Activated T-cell treated with anti-CD3 and anti-CD28 coated beads, Interleukin-2, amount 50 U/mL, for 4 hours (primary cell): Measurements from ENCODE around the gene PPM1M. TPM values are rescaled to one million over a fixed set of nuclear protein-coding genes. Genes with fewer than 3 reads are reported as not detected.

Experiments used
- ATAC-seq, 2 donors: fragments of 200-7000 bp; cut with Tn5 transposase; one replicate each; pipeline ENCODE4 v1.10.0; 2021
- DNase-seq: peaks from one replicate; pipeline ENCODE4 v3.0.0-alpha.2; 2020
- H3K27me3 Mint-ChIP-seq: one replicate; pipeline ENCODE4 v1.8.0; 2021; ENCODE audit warnings: low read depth, mixed read lengths
- H3K36me3 Mint-ChIP-seq: one replicate; pipeline ENCODE4 v1.8.0; 2022; ENCODE audit warnings: mixed read lengths; ENCODE audit not compliant: insufficient read depth
- H3K4me1 Mint-ChIP-seq: one replicate; pipeline ENCODE4 v1.8.0; 2021; ENCODE audit warnings: low read depth, mixed read lengths
- H3K4me3 Mint-ChIP-seq: one replicate; pipeline ENCODE4 v1.8.0; 2021; ENCODE audit warnings: mild to moderate bottlenecking, moderate library complexity, mixed read lengths
- H3K9me3 Mint-ChIP-seq: one replicate; pipeline ENCODE4 v1.8.0; 2021; ENCODE audit warnings: mixed read lengths
- total RNA-seq, 3 donors: library from RNA; stranded (reverse); gene quantifications; one replicate each; pipeline ENCODE4 v1.2.1, GENCODE V29; 2021

Gene PPM1M
- total RNA-seq, 3 donors from 2014 or later, result 26.6 to 40.0 (median 39.7) TPM

DNA sequence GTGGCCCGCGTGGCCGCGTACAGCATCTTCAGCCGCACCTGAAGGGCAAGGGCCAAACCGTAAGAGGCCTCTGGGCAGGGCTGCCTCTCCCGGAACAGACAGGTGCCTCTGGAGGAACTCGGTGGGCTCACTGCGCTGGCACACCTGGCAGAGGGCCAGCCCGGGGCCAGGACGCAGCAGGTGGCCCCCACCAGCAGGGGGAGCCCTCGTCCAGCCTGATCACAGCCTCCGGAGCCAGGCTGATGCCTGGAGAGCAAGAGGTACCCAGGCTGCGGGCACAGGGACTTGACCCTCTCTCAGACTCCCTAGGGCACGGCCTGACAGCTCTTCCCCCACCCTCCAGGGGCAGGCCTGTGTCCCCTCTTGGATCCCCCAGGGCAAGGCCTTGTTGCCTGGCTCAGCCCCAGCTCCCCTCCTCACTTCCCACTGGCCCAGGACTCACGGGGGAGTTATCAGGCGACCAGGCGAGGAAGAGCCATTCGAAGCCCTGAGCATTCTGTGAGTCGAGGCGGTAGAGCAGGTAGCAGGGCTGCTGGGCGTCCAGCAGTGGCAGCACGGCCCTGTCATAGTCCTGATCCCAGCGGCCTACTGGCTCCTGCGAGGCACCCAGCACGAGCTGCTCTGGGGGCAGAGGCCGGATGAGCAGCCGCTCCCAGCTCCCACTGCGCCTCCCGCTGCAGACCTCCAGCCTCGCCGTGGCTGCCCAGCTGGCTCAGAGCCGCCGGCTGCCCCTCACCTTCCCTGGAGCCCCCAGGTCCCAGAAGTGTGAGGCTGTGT lies 13.9 kb upstream of the PPM1M start:
- Mint-ChIP-seq H3K4me3 (no peak overlapping the region), H3K27me3 (no peaks in the 10 kb centered on the region), H3K9me3 (no peaks in the 10 kb centered on the region), H3K36me3 (peaks cover 14% of the 10 kb centered on the region), H3K4me1 (peaks cover 50% of the 10 kb centered on the region)
- ATAC-seq (peak; percentile 84 to 85), DNase-seq (peak; percentile 92)

DNA sequence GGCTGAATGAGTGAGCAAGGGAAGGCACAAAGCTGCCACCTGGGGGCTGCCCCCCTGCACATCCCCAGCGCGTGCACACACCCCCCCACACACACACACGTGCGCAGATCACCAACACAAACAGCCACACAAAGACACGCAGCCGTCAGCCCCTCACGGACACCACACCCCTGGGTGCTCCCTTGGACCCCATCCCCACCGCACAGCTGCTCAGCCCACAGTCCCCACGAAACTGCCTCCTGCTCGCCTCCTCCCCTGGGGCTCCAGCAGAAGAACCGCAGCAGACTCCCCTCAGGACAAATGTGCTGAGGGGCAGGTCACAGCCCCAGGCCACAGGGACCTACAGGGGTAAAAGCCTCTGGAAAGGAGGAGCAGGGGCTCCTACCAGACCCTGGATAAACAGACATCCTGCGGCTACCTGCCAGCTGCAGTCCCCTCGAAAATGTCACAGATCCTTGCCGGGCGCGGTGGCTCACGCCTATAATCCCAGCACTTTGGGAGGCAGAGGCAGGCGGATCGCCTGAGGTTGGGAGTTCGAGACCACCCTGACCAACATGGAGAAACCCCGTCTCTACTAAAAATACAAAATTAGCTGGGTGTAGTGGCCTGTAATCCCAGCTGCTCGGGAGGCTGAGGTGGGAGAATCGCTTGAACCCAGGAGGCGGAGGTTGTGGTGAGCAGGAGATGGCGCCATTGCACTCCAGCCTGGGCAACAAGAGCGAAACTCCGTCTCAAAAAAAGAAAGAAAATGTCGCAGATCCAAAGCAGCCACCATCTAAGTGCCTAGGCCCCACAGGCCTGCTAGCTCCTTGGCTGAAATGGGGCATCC lies 13.1 kb upstream of the PPM1M start:
- no peak overlapping the region for H3K4me3 Mint-ChIP-seq
- H3K27me3 Mint-ChIP-seq, result no peaks in the 10 kb centered on the region
- H3K4me1 Mint-ChIP-seq, result peaks cover 53% of the 10 kb centered on the region
- H3K36me3 Mint-ChIP-seq, result peaks cover 14% of the 10 kb centered on the region
- DNase-seq (no peak), ATAC-seq (peak in 1 of 2 donors; percentile 33)
- H3K9me3 Mint-ChIP-seq, result no peaks in the 10 kb centered on the region

DNA sequence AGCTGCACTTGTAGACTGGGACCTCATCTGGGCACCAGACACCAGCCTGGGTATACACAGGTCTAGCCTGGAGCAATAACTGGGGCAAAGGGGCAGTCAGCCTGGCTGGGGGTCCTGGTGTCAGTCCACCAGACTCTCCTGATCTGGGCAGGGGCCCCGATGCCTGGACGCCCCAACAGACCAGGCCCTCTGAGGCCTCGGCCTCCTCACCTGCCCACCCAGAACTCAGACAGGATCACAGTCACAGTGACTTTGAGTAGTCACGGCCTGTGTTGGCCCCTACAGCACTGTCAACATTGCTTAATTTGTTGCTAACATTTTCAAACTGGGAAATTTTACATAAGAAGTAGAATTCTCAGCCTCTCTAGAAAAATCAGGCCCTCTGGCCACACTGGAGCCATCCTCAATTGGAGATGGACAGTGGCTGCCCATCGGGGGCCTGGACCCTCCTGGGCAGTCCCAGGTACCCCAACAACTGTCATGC lies 12.4 kb upstream of the PPM1M start:
- no peak for ATAC-seq
- H3K4me3 Mint-ChIP-seq, result no peak overlapping the region

DNA sequence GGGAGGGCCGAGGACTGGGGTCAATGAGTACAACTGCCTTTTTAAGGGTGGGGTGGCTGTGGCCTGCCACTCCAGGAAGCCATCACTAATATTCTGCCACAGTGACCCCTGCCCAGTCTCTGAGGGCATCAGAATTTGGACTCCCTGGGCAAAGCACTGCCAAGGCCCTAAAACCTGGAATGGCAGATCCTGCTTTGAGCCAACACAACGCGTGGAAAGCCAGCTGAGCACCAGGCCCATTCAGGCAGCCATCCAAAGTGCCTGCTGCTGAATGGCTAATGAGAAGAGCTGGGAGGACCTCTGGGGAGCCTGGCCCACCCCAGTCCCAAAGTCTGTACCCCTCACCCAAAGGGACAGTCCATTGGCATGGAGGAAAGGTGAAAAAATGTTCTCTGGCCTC lies 11.6 kb upstream of the PPM1M start:
- Mint-ChIP-seq H3K27me3 (no peaks in the 10 kb centered on the region), H3K9me3 (no peaks in the 10 kb centered on the region), H3K4me3 (no peak overlapping the region), H3K4me1 (peaks cover 64% of the 10 kb centered on the region), H3K36me3 (peaks cover 14% of the 10 kb centered on the region)
- DNase-seq (no peak), ATAC-seq (no peak)

More for the DNA sequence above, 12.4 kb upstream of the PPM1M start:
- H3K27me3 Mint-ChIP-seq, result no peaks in the 10 kb centered on the region
- H3K9me3 Mint-ChIP-seq, result no peaks in the 10 kb centered on the region
- peaks cover 59% of the 10 kb centered on the region for H3K4me1 Mint-ChIP-seq
- H3K36me3 Mint-ChIP-seq, result peaks cover 14% of the 10 kb centered on the region
- DNase-seq, result no peak

DNA sequence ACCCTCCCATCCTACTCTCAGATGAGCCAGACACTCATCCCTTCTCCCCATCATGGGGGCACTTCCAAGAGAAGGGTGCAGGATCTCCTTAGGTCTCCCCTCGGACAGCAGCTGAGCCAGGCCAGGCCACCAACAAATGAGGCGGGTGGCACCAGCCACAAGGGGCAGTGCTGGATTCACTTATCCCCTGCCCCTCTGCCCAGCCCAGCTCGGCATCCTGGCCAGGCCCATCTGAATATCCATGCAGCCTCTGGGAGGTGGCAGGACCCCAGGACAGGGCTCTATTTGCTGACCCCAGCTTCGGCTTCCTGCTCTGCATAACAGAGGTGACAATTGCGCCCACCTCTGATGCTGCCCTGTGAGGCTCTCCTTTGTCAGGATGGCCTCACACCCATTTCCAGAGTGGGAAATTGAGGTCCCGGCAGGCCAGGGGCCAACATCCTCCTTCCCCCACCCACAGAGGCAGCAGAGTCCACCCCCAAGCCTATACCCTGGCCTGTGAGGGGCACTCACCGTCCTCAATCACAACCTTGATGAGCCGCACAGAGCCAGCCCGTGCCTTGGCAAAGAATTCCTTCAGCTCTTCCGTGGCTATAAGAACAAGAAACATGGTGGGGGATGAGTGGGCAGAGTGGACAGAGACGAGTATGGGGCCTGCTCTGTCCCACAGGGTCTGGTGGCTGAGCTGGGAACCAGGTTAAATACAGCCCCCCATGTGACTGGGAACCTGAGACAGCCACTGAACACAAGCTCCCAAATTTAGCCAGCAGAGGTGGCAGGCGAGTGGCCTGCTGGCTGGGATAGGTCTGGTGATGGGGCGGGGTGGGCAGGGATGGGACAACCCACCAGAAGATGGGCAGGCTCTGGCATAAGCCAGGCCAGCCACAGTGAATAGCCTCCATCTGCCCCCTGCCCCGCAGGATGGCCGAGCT lies 10.8 kb upstream of the PPM1M start:
- Mint-ChIP-seq H3K9me3 (no peaks in the 10 kb centered on the region), H3K27me3 (no peaks in the 10 kb centered on the region), H3K4me3 (peak overlapping the region; percentile 11), H3K4me1 (peaks cover 69% of the 10 kb centered on the region), H3K36me3 (peaks cover 10% of the 10 kb centered on the region)
- ATAC-seq (no peak), DNase-seq (no peak)

DNA sequence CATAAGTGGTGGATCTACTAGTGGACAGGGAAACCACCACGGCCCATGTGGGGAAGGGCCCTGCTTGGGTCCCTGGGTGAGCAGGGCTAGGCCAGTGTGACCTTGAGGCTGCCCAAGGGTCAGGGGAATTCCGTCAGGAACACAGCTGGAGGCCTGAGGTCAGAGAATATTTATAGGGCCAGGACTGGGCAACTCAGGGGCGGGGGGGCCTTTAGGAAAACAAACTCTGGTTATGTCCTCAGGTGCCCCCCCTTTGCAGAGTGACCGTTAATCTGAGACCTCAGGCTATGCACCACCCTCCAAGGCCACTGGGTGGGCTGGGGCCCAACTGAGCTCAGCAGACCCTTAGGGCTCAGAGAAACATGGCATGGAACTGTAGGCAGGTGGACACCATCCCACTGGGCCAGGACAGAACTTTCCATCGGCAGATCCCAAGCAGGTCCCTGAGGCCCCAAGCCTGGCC lies 9.1 kb upstream of the PPM1M start:
- H3K4me3 Mint-ChIP-seq, result peak overlapping the region; percentile 16
- H3K27me3 Mint-ChIP-seq, result no peaks in the 10 kb centered on the region
- ATAC-seq (no peak), DNase-seq (no peak)
- peaks cover 82% of the 10 kb centered on the region for H3K4me1 Mint-ChIP-seq
- H3K36me3 Mint-ChIP-seq, result peaks cover 3% of the 10 kb centered on the region
- no peaks in the 10 kb centered on the region for H3K9me3 Mint-ChIP-seq

DNA sequence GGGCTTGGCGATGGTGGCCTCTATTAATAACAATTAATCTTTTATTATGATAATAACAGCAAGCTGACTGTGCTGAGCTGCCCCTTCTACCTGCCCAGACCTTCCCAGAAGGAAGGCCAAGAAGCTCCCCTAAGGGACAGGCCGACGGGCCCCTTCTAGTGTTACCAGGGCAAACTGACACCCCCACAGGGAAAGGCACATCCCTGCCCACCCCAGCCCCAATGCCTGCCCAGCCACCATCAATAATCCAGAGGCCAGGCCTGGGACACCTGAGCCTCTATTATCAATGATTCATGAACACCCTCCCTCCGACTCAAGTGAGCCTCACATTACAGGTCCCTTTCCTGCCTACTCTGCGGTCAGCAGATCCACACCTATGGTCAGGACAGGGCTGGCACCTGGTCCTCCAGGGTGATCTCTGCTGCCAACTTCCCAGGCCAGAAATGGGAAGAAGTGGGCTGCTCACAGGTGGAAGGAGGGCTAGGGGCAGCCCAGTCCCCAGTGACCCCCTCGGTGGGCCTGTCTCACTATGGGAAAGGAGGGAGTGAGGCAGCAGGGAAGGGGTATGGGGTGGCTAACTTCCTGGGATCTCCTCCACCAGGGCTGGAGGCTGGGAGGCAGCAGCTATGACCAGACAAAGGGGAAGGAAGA lies 8.4 kb upstream of the PPM1M start:
- Mint-ChIP-seq H3K4me3 (peak overlapping the region; percentile 96), H3K4me1 (peaks cover 83% of the 10 kb centered on the region), H3K36me3 (no peaks in the 10 kb centered on the region), H3K27me3 (no peaks in the 10 kb centered on the region), H3K9me3 (no peaks in the 10 kb centered on the region)
- ATAC-seq (no peak), DNase-seq (no peak)

DNA sequence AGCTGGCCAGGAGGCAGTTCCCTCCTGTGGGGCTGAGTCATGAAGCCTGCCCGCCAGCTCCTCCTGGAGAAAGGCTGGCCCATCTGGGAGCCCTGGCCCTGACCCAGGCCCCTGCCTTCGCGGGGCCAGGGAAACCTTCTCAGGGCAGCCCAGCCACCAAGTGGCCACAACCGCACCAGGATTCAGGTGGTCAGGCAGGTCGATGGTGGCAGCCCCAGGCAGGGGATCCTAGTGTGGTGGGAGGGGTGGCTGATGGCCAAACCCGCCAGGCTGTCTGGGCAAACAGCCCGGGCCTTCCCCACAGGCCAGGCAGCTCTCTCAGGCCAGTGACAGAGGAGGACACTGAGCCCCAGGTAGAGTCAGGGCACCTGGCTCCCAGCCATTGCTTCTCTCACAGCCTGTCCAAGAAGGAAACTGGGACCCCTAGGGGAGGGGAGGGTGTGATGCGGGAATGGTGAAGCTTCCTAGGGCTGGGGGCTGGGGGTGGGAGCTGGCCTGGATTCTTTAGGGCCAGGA lies 7.8 kb upstream of the PPM1M start:
- no peak for DNase-seq
- Mint-ChIP-seq H3K4me1 (peaks cover 80% of the 10 kb centered on the region), H3K9me3 (no peaks in the 10 kb centered on the region), H3K36me3 (no peaks in the 10 kb centered on the region), H3K4me3 (peak overlapping the region; percentile 96), H3K27me3 (no peaks in the 10 kb centered on the region)
- ATAC-seq, result no peak

DNA sequence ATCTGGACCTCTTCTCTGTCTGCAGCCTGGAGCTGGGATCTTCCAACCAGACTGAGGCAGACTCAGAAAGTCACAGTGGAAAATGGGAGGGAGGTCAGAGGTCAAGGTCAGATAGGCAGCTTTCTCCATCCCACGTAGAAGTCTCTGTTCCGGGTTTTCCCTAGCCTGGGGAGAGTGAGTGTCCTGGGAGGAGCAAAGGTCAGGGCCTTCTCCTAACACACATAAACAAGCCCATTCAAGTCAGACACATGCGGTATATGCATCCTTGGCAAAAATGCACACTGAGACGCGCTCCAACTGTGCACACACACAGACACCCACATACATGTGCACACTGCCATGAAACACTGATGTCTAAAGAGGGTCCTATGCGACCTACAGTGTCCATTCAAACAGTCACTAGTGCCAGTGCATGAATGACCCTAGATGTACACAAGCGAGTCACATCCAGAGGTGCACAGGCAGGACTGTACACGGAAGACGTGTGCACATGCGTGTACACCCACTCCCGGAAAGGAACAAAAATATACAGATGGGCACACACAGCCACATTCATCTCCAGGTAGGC lies 7.3 kb upstream of the PPM1M start:
- peak overlapping the region; percentile 96 for H3K4me3 Mint-ChIP-seq
- H3K27me3 Mint-ChIP-seq, result no peaks in the 10 kb centered on the region
- DNase-seq (no peak), ATAC-seq (no peak)
- H3K4me1 Mint-ChIP-seq, result peaks cover 79% of the 10 kb centered on the region
- no peaks in the 10 kb centered on the region for H3K36me3 Mint-ChIP-seq
- no peaks in the 10 kb centered on the region for H3K9me3 Mint-ChIP-seq

DNA sequence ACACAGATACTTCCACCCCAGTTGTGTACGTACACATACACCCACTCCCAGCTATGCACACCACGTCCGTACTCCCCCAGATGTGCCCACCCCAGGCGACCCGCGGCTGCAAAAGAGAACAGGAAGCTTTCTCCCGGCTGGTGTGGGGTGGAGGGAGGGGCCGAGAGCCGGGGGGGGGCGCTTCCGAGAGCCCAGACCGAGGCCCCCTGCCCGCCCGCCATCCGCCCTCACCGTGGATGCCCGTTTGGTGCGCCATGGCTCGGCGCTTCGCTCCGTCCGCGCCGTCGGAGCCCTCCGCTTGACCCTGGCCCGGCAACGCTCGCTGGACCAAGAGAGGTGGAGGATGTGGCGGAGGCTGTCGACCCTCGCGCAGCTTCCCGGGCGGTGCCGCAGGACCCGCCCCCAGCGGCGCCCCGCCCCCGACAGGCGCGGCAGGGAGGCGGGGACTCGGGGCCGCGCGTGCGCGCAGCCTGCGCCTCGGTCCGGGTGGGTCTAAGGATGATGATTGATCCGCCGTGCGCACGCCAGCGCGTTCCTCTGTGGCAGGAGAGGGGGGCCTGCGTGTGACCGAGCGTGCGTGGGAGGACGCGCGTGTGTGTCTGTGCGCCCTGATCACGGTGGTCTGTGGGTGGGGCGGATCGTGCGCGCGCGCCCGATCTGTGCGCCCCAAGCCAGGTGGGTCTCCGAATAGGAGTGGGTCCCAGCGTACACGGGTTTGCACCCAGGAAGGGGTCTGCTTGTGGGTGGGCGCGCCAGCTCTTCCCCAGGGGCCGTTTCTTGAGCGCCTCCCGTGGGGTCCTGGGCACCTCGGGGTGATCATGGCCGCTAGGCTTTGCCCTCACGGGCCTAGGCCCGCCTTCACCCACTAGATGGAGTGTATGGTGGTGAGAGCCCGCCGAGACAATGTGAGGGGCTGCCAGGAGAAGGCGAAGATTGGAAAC lies 6.5 kb upstream of the PPM1M start, which contains the start of gene TWF2:
TSS of gene TWF2 (minus strand) at position 398 of the 941 bp plus-strand sequence. CDS start at position 256, 142 bp downstream.
- Mint-ChIP-seq H3K4me3 (peak within 1 kb of the TSS; percentile 96), H3K9me3 (no peaks in the 10 kb centered on the region)
- peak; percentile 84 to 86 for ATAC-seq

DNA sequence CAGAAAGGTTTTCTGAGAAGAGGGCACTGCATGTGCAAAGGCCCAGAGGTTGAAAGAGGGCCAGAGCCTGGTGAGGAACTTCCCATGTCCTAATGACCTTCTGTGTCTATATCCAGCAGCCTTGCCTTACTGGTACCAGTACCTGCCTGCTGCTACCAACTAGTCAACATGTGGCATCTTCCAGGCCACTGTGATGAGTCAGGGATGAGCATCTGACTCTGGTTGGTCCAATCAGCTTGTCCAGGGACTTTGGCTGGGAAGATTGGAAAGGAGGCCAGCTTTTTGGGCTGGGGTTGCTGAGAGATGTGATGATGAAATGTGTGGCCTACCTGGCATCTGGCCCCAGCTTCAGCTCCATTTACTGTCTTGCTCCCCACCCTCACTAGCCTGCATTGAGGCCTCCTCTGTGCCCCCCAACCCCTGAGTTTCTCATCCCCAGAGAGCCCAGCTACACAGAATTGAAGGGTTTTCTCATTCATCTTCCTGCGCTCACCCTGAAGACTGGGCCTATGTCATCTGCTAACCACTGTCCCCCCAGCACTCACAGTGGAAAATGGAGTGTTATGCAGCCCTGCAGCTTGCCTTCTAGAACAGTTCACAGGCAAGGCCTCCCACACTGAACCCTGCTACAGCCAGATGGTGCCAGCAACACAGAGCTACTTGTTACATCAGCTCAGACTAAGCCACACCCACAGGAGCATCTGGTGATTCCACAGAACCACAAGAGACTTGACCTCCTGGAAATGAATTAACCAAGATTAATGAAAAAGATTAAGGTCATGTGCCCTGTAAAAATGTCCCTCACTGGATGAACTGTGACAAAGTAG lies 5.3 kb upstream of the PPM1M start:
- peaks cover 85% of the 10 kb centered on the region for H3K4me1 Mint-ChIP-seq

More for the DNA sequence above, 6.5 kb upstream of the PPM1M start, which contains the start of gene TWF2:
- DNase-seq, result peak; percentile 90
- peaks cover 82% of the 10 kb centered on the region for H3K4me1 Mint-ChIP-seq
- H3K36me3 Mint-ChIP-seq, result no peaks in the 10 kb centered on the region
- no peaks in the 10 kb centered on the region for H3K27me3 Mint-ChIP-seq

More for the DNA sequence above, 5.3 kb upstream of the PPM1M start:
- Mint-ChIP-seq H3K4me3 (peak overlapping the region; percentile 96), H3K27me3 (no peaks in the 10 kb centered on the region), H3K36me3 (no peaks in the 10 kb centered on the region), H3K9me3 (no peaks in the 10 kb centered on the region)
- DNase-seq (peak; percentile 58), ATAC-seq (peak in 1 of 2 donors; percentile 16)
